Activated CD4-positive, alpha-beta T cell treated with anti-CD3 and anti-CD28 coated beads, Interleukin-2, amount 50 U/mL, for 1 hour (primary cell): ENCODE measurements around the gene WDR59.
"Not testable (repeated sequence)": the region's sequence is repeated elsewhere in the genome, so short reads cannot be mapped to it uniquely, and the experiment has no call there.

Experiments used
- DNase-seq: peaks from one replicate; pipeline ENCODE4 v3.0.0-alpha.2; 2020

WDR59 gene

DNA sequence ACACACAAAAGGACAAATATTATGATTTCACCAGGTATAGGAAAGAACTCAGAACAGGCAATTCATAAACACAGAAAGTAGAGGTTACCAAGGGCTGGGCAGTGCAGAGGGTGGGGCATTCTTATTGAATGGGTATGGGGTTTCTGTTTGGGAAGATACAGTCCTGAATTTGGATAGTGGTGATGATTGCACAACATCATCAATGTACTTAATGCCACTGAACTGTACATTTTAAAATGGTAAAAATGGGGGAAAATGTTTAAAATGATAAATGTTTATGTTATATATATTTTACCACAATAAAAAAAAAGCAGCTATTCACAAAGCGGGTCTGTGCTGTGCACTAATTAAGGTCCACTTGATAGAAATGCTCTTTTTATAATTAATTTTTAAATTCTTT, 137.7 kb downstream of the WDR59 start:
- DNase-seq: no peak

DNA sequence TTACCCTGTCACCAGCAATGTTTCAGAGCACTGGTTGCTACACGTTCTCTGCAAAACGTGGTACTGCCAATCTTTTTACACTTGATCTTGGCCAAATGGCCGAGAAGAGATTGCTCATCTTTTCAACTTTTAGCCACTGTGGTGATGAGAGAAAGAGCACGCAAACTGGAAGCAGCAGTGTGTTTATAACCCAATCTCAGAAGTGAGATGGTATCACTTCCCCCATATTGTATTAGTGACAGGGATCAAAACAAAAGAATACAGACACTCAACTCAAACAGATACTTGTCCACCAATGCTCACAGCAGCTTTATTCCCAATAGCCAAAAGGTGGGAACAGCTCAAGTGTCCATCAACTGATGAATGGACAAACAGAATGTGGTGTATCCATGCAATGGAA, 138.2 kb downstream of the WDR59 start:
- no peak for DNase-seq

DNA sequence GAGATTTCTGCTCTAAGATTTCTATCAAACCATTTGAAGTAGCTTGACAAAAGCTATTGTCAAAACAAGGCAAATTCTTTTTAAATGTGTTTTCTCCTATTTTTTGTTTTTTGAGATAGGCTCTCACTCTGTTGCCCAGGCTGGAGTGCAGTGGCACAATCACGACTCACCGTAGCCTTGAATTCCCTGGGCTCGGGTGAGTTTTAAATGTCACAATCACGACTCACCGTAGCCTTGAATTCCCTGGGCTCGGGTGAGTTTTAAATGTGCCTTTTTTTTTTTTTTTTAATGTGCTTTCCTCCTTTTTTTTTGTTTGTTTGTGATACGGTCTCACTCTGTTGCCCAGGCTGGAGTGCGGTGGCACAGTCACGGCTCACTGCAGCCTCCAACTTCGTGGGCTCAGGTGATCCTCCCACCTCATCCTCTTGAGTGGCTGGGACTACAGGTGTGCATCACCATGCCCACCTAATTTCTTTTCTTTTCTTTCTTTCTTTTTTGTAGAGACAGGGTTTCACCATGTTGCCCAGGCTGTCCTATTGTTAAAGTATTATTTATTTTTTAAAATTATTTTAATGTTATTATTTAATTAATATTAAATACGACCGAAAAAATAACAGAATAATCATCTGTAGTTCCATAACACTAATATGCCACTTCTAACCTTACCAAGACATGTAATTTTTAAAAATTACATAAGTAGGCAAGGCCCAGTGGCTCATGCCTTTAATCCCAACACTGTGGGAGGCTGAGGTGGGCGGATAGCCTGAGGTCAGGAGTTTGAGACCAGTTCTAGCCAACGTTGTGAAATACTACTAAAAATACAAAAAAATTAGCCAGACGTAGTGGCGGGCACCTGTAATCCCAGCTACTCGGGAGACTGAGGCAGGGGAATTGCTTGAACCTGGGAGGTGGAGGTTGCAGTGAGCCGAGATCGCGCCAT, 140.6 kb downstream of the WDR59 start:
- no peak for DNase-seq

DNA sequence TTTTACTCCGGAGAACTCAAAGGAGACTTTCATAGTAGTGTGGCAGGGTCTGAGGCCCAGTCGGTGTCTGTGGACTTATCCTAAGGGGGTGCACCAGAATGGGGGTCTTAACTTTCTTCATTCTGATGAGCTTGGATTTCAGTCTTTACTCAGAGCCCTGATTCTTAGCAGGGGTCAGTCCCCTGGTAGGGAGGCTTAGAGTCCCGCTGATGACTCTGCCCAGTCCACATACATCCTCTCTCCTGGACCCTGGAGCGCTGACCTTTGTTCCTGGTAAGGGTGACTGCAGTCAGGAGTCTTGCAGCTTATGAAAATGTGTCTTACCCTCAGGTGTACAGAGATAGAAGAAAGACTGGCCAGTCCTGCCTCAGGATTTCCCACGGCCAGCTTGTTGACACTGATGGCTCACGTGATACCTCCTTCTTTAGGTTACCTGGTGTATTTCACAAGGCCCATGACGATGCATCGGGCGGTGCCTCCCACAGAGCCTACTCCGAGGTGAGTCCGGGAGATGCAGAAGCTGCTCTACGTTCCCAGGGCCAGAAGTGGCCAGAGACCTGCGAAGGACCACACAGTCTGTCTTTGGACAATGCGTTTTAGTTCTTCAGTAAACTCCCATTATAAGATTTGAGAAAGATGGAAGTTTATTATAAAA, 141.4 kb downstream of the WDR59 start:
- not testable (repeated sequence) for DNase-seq

DNA sequence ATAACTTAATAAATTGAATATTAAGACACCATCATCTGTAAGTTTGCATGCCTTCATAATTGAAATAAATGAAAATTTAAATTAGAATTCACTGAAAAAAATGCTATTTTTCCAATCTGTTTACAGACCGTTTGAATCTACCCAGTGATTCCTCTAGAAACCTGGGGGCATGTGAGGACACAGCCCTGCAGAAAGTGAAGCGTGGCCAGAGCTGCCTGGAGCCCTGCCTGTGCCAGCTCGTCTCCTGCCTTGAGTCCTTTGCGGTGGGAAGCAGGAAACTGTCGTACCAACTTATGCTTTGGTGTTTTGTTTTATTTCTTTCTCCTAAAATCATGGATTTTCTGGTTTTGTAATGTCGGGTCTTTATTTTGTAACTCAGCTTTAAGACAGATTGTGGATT, 142.5 kb downstream of the WDR59 start:
- DNase-seq: no peak

DNA sequence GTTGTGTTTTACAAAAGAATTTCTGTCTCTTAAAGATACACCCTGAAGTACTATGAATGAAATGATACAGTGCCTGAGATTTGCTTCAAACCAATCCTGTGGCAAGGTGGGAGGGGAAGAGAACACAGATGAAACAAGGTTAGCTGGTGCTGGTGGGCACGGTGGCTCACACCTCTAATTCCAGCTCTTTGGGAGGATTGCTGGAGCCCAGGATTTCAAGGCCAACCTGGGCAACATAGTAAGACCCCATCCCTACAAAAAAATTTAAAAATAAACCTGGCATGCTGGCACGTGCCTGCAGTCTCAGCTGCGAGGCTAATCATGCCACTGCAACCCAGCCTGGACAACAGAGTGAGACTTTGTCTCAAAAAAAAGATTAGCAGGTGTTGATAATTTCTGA, 143.0 kb downstream of the WDR59 start:
- DNase-seq: no peak

DNA sequence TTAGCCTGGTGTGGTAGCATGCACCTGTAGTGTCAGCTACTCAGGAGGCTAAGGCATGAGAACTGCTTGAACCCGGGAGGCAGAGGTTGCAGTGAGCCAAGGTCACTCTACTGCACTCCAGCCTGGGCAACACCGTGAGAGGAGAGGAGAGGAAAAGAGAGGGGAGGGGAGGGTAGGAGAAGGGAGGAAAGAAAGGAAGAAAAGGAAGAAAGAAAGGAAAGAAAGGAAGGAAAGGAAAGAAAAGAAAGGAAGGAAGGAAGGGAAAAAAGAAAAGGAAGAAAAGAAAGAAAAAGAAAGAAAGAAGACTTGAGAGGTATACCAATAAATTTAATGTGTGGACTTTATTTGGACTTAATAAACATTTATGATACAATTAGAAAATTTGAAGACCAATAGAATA, 143.5 kb downstream of the WDR59 start:
- no peak for DNase-seq

DNA sequence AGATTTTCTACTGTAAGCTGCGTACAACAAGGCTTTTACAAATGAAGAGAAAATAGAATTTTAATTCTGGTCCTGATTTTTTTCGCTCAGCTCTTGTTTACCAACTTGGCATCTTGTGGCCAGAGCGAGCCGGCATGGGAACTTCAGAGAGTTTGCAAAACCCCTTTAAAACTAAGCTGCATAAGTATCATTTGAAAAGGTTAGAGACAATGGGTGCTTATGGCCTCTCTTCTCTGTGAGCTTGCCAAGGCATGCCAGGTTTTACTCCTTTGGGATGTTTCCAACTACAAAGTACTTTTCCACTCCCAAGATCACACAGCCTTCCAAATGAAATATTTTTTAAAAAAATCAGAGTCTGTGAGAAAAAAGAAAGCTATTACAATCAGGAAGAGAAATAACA, 147.9 kb downstream of the WDR59 start:
- no peak for DNase-seq

DNA sequence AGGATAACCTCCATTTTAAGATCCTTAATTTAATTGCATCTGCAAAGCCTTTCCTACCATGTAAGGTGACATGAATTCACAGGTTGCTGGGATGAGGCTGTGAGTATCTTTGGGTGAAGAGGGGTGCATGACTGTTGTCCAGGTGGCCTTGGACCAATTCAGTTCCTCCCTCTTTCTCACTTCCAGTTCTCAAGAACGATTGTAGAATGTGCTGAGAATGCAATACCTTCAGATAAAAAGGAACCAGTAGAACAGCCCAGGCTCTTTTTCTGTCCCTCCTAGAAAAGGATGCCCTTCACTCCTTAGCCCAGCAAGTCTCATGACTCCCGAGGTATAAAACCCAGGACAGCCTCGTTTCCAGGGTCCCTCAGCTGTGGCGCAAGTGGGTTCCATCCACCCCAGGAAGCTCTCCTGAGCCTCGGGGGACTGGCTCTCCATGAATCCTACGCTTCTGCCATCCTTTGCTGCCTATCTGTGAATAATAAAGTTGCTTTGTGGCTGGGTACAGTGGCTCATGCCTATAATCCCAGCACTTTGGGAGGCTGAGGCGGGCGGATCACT, 148.7 kb downstream of the WDR59 start:
- DNase-seq: no peak

DNA sequence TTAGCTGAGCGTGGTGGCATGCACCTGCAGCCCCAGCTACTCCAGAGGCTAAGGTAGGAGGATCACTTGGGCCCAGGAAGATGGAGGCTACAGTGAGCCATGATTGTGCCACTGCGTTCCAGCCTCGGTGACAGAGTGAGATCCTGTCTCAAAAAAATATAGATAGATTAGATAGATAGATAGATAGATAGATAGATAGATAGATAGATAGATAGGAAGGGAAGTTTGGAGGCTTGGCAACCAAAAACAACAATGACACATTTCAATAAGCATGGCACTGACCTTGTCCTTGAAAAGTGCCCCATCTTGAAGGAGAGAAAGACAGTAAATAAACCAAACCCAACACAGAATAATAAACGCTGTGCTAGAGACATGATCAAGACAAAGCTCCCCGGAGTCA, 152.7 kb downstream of the WDR59 start:
- DNase-seq: no peak

DNA sequence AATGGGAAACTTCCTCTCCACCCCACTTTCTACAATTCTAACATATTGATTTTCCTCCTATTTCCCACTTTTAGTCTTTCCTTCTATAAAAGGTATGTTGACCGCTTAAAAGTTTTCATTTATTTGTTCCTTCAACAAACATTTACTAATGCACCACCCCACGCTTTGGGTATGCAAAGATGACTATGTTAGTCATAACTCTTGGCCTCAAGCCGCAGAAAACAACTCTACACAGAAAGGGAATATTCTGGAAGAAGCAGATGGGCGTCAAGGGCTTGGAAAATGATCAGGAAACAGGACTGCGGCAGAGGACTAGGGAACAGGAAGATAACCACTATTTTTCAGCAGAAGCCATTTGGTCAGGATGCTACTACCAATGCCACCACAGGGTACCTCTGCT, 153.5 kb downstream of the WDR59 start:
- no peak for DNase-seq

DNA sequence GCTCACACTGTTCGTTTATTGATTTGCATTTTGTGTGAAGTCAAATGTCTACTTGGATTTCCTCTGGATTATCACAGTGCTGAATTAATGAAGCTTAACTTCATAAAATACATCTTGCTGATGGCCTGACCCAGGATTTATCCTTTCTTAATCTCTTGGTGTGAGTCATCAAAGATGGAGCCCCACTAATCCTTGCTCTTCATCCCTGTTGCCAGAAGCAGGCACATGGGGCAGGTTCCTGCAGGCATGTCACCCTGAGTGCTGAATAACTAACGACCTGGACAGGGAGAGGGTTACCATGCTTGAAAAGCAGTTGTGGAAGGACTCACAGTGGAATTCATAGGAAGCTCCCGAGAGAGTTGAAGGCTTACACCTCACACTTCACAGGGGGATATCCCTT, 154.3 kb downstream of the WDR59 start:
- no peak for DNase-seq

DNA sequence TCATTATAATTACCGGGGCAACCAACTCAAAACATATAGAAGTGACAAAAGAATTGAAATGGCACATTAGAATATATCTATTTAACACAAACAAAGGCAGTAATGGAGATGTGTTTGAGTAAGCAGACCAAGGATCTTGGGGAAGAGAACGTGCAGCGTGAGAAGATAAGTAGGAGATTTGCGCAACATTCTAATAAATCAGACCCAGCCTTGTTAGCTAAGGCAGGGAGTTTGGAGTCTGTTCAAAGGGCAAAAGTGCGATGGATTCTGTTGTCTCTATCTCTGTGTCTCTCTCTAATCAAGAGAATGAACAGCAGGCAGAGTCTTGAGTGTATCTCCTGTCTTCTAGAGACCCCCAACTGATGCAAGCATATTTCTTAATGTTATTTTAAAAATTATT, 155.3 kb downstream of the WDR59 start:
- no peak for DNase-seq

DNA sequence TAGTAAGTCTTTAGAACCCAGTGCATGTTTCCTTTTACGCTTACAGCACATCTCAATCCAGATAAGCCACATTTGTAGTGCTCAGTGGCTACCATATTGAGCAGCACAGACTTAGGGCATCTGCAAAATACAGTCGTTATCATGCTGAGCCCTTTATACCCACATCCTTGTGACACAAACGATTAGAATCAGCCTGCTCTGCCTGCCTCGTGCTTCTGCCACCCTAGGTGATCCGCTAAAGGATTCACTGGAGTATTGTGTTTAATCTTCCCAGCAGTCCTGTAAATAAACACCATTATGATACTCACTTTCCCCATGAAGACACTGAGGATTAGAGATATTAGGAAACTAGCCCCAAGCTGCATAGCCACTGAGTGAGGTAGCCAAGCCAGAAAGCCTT, 159.0 kb downstream of the WDR59 start:
- DNase-seq: no peak

DNA sequence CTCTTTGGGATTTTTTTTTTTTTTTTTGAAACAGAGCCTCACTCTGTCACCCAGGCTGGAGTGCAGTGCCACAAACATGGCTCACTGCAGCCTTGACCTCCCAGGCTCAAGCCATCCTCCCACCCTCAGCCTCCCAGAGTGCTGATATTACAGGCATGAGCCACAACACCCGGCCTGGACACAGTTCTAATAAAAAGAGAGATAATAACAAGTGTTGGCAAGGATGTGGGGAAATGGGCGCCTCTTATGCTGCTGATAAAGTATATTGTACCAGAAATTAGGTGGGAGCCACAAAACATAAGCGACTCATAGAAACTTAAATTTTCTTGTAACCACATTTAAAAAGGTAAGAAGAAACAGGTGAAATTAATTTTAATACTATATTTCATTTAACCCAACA, 159.9 kb downstream of the WDR59 start:
- no peak for DNase-seq
